HG02938 (cell line): ENCODE measurements around the gene GNAS-AS1.

Experiments used
- ATAC-seq: cut with Tn5 transposase; IDR thresholded peaks from one replicate; pipeline ENCODE4 v1.9.1; 2021; ENCODE audit warnings: mild to moderate bottlenecking, moderate library complexity; ENCODE audit not compliant: unreplicated experiment

Gene GNAS-AS1

GRCh38 chr20:58863044-58863790 lies 12.5 kb upstream of the GNAS-AS1 start:
- ATAC-seq = no peak

- ATAC-seq = no peak
Observed at GRCh38 chr20:58855506-58856389, 5.0 kb upstream of the GNAS-AS1 start.

- ATAC-seq = no peak
Observed at GRCh38 chr20:58854638-58855471, 4.2 kb upstream of the GNAS-AS1 start.

GRCh38 chr20:58853976-58854637 lies 3.4 kb upstream of the GNAS-AS1 start:
- ATAC-seq = no peak

- no peak for ATAC-seq
Observed at GRCh38 chr20:58853466-58853865, 2.8 kb upstream of the GNAS-AS1 start.

GRCh38 chr20:58852543-58853271 lies 2.0 kb upstream of the GNAS-AS1 start, which contains the start of gene GNAS:
Gene GNAS (plus strand): TSS chr20:58852716.
- ATAC-seq = no peak

- ATAC-seq = no peak
Observed at GRCh38 chr20:58851969-58852458, 1.3 kb upstream of the GNAS-AS1 start.

- ATAC-seq = no peak
Observed at GRCh38 chr20:58851221-58851968, 693 bp upstream of the GNAS-AS1 start.

GRCh38 chr20:58847463-58847862 lies 3.2 kb downstream of the GNAS-AS1 start:
- no peak for ATAC-seq

- ATAC-seq = no peak
Observed at GRCh38 chr20:58845706-58846105, 5.0 kb downstream of the GNAS-AS1 start.

- ATAC-seq = no peak
Observed at GRCh38 chr20:58843128-58843556, 7.6 kb downstream of the GNAS-AS1 start.

GRCh38 chr20:58842276-58842675 lies 8.4 kb downstream of the GNAS-AS1 start:
- ATAC-seq = no peak

- no peak for ATAC-seq
Observed at GRCh38 chr20:58841539-58842264, 9.0 kb downstream of the GNAS-AS1 start.

GRCh38 chr20:58840816-58841538 lies 9.7 kb downstream of the GNAS-AS1 start:
- ATAC-seq = no peak

GRCh38 chr20:58839991-58840747 lies 10.5 kb downstream of the GNAS-AS1 start:
- ATAC-seq = no peak

GRCh38 chr20:58839474-58839874 lies 11.2 kb downstream of the GNAS-AS1 start:
- ATAC-seq = no peak

- no peak for ATAC-seq
Observed at GRCh38 chr20:58838174-58838573, 12.5 kb downstream of the GNAS-AS1 start.
